Adrenal gland (tissue), 5 donors: ENCODE measurements around the gene SLC9A5.

Source experiments
- POLR2A ChIP-seq, 2 donors: fragments of 450-650 bp; IDR thresholded peaks; one replicate each; pipeline ENCODE4 v1.6.1; 2017; ENCODE audit warnings: antibody characterized with exemption in 2 of 2, mild to moderate bottlenecking in 2 of 2, moderate library complexity in 1 of 2
- TF ChIP-seq, protein P1 (sequence below), 6 experiments: fragments of 450-650 bp in 4 of 6; fragments of 200-600 bp in 2 of 6; sonication (generic) in 1 of 6; IDR thresholded peaks; 1 replicate in 5 of 6; 2 replicates in 1 of 6; pipeline versions ENCODE4 v1.5.1 to v1.8.0; 2016 to 2021; ENCODE audit warnings: antibody characterized with exemption in 6 of 6, mild to moderate bottlenecking in 2 of 6, moderate library complexity in 1 of 6
- donor health status: DM: no; HTN: no; CAD: no.

DNA sequence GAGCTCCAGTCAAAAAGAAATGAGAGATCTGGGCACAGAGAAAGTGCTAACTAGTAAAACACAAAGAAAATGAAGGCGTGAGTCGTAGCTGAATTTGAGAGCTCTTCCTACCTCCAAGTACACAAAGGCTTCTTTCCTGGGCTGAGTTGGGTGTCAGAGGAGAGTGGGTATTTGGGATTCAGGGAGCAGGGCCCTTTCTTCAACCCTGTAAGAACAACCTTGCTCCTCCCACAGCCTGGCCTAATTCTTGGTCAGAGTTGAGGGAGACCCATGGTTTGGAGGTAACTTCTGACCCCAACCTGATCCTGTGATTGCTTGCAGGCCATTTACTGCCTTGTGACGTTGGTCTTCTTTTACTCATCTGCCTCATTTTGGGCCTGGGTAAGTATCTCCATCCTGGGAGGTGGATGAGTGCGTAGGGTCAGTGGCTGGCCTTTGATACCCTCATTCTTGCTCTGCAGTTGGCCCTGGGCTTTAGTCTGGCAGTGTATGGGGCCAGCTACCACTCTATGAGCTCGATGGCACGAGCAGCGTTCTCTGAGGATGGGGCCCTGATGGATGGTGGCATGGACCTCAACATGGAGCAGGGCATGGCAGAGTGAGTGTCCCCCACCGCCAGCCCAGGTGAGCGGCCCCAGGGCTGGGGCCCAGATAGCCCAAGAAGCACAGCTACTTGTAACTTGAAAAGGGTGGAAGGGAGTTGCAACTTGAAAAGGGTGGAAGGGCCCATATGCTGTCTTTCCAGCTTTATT, 20.6 kb upstream of the SLC9A5 start:
- TF ChIP-seq POLR2A (IDR thresholded peaks at IDR 0.05), result no peak
- TF ChIP-seq, protein P1, sequence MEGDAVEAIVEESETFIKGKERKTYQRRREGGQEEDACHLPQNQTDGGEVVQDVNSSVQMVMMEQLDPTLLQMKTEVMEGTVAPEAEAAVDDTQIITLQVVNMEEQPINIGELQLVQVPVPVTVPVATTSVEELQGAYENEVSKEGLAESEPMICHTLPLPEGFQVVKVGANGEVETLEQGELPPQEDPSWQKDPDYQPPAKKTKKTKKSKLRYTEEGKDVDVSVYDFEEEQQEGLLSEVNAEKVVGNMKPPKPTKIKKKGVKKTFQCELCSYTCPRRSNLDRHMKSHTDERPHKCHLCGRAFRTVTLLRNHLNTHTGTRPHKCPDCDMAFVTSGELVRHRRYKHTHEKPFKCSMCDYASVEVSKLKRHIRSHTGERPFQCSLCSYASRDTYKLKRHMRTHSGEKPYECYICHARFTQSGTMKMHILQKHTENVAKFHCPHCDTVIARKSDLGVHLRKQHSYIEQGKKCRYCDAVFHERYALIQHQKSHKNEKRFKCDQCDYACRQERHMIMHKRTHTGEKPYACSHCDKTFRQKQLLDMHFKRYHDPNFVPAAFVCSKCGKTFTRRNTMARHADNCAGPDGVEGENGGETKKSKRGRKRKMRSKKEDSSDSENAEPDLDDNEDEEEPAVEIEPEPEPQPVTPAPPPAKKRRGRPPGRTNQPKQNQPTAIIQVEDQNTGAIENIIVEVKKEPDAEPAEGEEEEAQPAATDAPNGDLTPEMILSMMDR (IDR thresholded peaks at IDR 0.05), result no peak
